Measurements from ENCODE around the gene WDR90. TPM values are rescaled to one million over a fixed set of nuclear protein-coding genes. Genes with fewer than 3 reads are reported as not detected.
A peak's percentile ranks its signal among the peaks of the same experiment; 100 is the strongest.
"Not testable (repeated sequence)": the region's sequence is repeated elsewhere in the genome, so short reads cannot be mapped to it uniquely, and the experiment has no call there.

WDR90 gene
- total and polyA plus RNA-seq, 8 donors: 19.9 to 114 (median 30.5) TPM

DNA sequence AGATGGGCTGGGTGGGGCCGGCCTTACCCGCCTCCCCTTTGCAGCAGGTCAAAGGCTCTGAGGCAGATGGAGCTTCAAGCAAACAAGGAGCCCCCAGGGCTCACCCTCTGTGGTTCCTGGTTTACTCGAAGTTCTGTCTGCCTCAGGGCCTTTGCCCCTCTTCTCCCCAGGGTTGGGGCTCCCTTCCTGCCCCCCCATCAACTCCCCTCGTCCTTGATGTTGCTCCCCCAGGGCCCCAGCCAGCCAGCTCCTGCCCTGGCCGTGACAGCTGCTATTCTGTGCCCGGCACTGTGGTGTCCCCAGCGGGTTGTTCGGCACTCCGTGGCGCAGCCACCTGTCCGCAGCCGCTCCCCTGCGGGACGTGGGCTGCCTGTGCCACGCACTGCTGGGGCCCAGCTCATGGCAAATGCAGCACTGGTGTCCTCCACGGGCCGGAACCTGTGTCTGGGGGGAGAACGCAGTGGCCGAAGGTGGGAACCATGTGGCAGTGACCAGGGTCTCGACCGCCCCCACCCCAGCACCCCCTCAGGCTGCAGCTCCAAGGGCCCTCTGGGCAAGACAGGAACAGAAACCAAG, 61.4 kb downstream of the WDR90 start:
- no peaks in the 10 kb centered on the region for H3K9me3 ChIP-seq

GRCh38 chr16:711084-711483, 61.9 kb downstream of the WDR90 start:
- Histone ChIP-seq H3K4me1 (peaks cover 20 to 43% (median 35%) of the 10 kb centered on the region in 4 donors), H3K4me3 (no peak overlapping the region), H3K27me3 (peaks cover 39 to 90% (median 60%) of the 10 kb centered on the region in 3 donors), H3K36me3 (no peaks in the 10 kb centered on the region), H3K27ac (no peak overlapping the region), H3K9me3 (no peaks in the 10 kb centered on the region)
- intact Hi-C loops (cut with DNase I; ENCODE audit: low total_unique reads): loop anchor here (5.0 kb wide), 2 partner anchors 71 to 341 kb away; no protein-coding TSS in a partner anchor
- DNase-seq: no peak
- TF ChIP-seq EP300 (IDR thresholded peaks at IDR 0.05) (no peak), POLR2A (IDR thresholded peaks at IDR 0.05) (no peak), POLR2AphosphoS5 (IDR thresholded peaks at IDR 0.05) (no peak)
- TF ChIP-seq, protein P1, sequence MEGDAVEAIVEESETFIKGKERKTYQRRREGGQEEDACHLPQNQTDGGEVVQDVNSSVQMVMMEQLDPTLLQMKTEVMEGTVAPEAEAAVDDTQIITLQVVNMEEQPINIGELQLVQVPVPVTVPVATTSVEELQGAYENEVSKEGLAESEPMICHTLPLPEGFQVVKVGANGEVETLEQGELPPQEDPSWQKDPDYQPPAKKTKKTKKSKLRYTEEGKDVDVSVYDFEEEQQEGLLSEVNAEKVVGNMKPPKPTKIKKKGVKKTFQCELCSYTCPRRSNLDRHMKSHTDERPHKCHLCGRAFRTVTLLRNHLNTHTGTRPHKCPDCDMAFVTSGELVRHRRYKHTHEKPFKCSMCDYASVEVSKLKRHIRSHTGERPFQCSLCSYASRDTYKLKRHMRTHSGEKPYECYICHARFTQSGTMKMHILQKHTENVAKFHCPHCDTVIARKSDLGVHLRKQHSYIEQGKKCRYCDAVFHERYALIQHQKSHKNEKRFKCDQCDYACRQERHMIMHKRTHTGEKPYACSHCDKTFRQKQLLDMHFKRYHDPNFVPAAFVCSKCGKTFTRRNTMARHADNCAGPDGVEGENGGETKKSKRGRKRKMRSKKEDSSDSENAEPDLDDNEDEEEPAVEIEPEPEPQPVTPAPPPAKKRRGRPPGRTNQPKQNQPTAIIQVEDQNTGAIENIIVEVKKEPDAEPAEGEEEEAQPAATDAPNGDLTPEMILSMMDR (IDR thresholded peaks at IDR 0.05): no peak
- WGBS, 5 donors: 70 to 82% (median 71%) methylated on average over 11 to 12 of the region's 12 CpGs

More for the DNA sequence above, 61.4 kb downstream of the WDR90 start:
- WGBS, 5 donors: 61 to 80% (median 68%) methylated on average over 13 to 21 of the region's 21 CpGs
- no peak for DNase-seq
- Histone ChIP-seq H3K4me1 (peaks cover 17 to 42% (median 33%) of the 10 kb centered on the region in 4 donors), H3K36me3 (no peaks in the 10 kb centered on the region), H3K27me3 (peaks cover 40 to 90% (median 62%) of the 10 kb centered on the region in 3 donors), H3K27ac (peak overlapping the region in 1 of 5 donors; percentile 20), H3K4me3 (no peak overlapping the region)
- intact Hi-C loops (cut with DNase I; ENCODE audit: low total_unique reads): loop anchor here (5.0 kb wide), 2 partner anchors 72 to 342 kb away; no protein-coding TSS in a partner anchor
- no peak for TF ChIP-seq EP300 (IDR thresholded peaks at IDR 0.05)

DNA sequence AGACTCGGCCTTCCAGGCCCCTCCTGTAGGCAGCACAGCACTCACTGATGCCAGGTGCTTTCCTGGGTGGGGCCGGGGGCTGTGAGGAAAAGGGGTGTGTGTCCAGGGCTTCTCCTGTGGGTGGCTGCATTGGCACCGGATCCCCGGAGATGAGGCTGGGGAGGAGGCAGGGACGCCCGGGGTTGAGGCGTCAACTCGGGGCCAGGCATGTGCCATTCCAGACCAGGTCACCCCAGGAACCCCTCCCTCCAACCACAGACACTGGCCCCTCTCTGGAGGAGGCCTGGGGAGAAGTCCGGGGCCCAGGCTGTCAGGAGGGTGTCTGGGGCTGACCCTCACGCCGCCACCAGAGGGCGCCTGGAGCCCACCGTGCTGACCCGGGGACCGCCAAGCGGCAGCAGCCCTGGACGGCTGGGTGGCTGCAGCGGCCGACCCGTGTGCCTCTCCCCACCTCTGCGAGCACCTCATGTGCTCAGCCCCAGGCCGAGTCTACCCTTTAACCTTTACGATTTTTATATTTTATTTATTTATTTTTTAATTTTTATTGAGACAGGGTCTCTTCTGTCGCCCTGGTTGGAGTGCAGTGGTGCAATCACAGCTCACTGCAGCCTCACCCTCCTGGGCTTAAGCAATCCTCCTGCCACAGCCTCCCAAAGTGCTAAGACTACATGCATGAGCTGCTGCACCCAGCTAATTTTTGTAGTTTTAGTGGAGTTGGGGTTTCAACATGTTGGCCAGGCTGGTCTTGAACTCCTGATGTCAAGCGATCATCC, 62.6 kb downstream of the WDR90 start:
- Histone ChIP-seq H3K9me3 (no peaks in the 10 kb centered on the region), H3K27me3 (peaks cover 37 to 90% (median 54%) of the 10 kb centered on the region in 3 donors), H3K27ac (no peak overlapping the region), H3K4me3 (no peak overlapping the region), H3K36me3 (no peaks in the 10 kb centered on the region), H3K4me1 (peaks cover 22 to 43% (median 35%) of the 10 kb centered on the region in 4 donors)
- TF ChIP-seq POLR2A (IDR thresholded peaks at IDR 0.05): no peak
- no peak for TF ChIP-seq EP300 (IDR thresholded peaks at IDR 0.05)
- TF ChIP-seq POLR2AphosphoS5 (IDR thresholded peaks at IDR 0.05): peak in 2 of 3 donors; percentile 12 to 14
- TF ChIP-seq, protein P1 (IDR thresholded peaks at IDR 0.05): peak in 5 of 7 experiments; percentile 74 to 97 (median 85)
- DNase-seq: peak; percentile 83 to 92
- intact Hi-C loops (cut with DNase I; ENCODE audit: low total_unique reads): loop anchor here (5.0 kb wide), 2 partner anchors 71 to 341 kb away; no protein-coding TSS in a partner anchor
- 7 to 10% (median 9%) methylated on average over 17 to 25 of the region's 25 CpGs for WGBS, 5 donors

DNA sequence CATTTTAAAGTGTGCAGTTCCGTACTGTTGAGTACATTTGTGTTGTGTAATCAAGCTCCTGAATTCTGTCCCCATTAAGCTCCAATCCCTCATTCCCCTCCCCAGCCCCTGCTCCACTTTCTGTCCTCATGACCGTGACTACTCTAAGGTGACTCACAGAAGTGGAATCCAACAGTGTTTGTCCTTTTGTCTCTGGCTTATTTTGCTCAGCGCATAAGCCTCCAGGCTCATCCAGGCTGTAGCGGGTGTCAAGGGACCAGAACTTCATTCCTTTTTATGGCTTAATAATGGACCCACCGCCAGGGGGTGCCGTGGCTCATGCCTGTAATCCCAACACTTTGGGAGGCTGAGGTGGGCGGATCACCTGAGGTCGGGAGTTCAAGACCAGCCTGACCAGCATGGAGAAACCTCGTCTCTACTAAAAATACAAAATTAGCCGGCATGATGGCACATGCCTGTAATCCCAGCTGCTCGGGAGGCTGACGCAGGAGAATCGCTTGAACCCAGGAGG, 63.6 kb downstream of the WDR90 start:
- intact Hi-C loops (cut with DNase I; ENCODE audit: low total_unique reads): loop anchor here (5.0 kb wide), 2 partner anchors 70 to 340 kb away; no protein-coding TSS in a partner anchor
- not testable (repeated sequence) for H3K27ac ChIP-seq, H3K4me3 ChIP-seq, H3K36me3 ChIP-seq, H3K9me3 ChIP-seq
- 42 to 54% (median 47%) methylated on average over 12 to 13 of the region's 13 CpGs for WGBS, 5 donors
- DNase-seq: peak in 1 of 2 donors; percentile 45
- peaks cover 22 to 46% (median 36%) of the 10 kb centered on the region in 4 donors for H3K4me1 ChIP-seq
- peaks cover 29 to 90% (median 43%) of the 10 kb centered on the region in 3 donors for H3K27me3 ChIP-seq
- TF ChIP-seq, protein P1 (IDR thresholded peaks at IDR 0.05): peak in 3 of 7 experiments; percentile 16 to 23 (median 17)

Measured in stomach (tissue), 9 donors.